ENCODE results near the gene CACNA2D3.

The CACNA2D3 gene

GRCh38 chr3:54127499-54128056 is 5.2 kb downstream of the CACNA2D3 start:
- no peak for DNase-seq

- no peak for DNase-seq
These were observed 8.8 kb downstream of the CACNA2D3 start for GRCh38 chr3:54131026-54131605.

GRCh38 chr3:54131890-54132289 is 9.5 kb downstream of the CACNA2D3 start:
- DNase-seq: no peak

- DNase-seq: no peak
These were observed 10.3 kb downstream of the CACNA2D3 start for GRCh38 chr3:54132685-54133084.

GRCh38 chr3:54133196-54133595 is 10.8 kb downstream of the CACNA2D3 start:
- DNase-seq: no peak

GRCh38 chr3:54134155-54134554 is 11.8 kb downstream of the CACNA2D3 start:
- no peak for DNase-seq

- DNase-seq: no peak
These were observed 12.4 kb downstream of the CACNA2D3 start for GRCh38 chr3:54134713-54135112.

- no peak for DNase-seq
These were observed 15.0 kb downstream of the CACNA2D3 start for GRCh38 chr3:54137311-54137710.

GRCh38 chr3:54138937-54139547 is 16.7 kb downstream of the CACNA2D3 start:
- DNase-seq: no peak

- no peak for DNase-seq
These were observed 17.3 kb downstream of the CACNA2D3 start for GRCh38 chr3:54139630-54140029.

- DNase-seq: no peak
These were observed 21.9 kb downstream of the CACNA2D3 start for GRCh38 chr3:54144284-54144683.

GRCh38 chr3:54146506-54147239 is 24.3 kb downstream of the CACNA2D3 start:
- no peak for DNase-seq

- DNase-seq: no peak
These were observed 28.6 kb downstream of the CACNA2D3 start for GRCh38 chr3:54150864-54151467.

GRCh38 chr3:54153477-54153876 is 31.1 kb downstream of the CACNA2D3 start:
- no peak for DNase-seq

- no peak for DNase-seq
These were observed 35.5 kb downstream of the CACNA2D3 start for GRCh38 chr3:54157860-54158259.

- no peak for DNase-seq
These were observed 37.6 kb downstream of the CACNA2D3 start for GRCh38 chr3:54159917-54160316.

GRCh38 chr3:54163441-54163840 is 41.1 kb downstream of the CACNA2D3 start:
- DNase-seq: no peak

GRCh38 chr3:54164192-54164975 is 42.0 kb downstream of the CACNA2D3 start:
- DNase-seq: no peak

- DNase-seq: no peak
These were observed 43.5 kb downstream of the CACNA2D3 start for GRCh38 chr3:54165865-54166264.

GRCh38 chr3:54167999-54168398 is 45.6 kb downstream of the CACNA2D3 start:
- DNase-seq: no peak

GRCh38 chr3:54168451-54168850 is 46.1 kb downstream of the CACNA2D3 start:
- no peak for DNase-seq

- no peak for DNase-seq
These were observed 47.2 kb downstream of the CACNA2D3 start for GRCh38 chr3:54169524-54169923.

- no peak for DNase-seq
These were observed 49.2 kb downstream of the CACNA2D3 start for GRCh38 chr3:54171509-54171908.

Data from effector CD8-positive, alpha-beta T cell (primary cell).